GOT3 (cell line): ENCODE measurements around the gene LDB3.
A peak's percentile ranks its signal among the peaks of the same experiment; 100 is the strongest.

Experiments
- DNase-seq: peaks from one replicate; lab custom pipeline; 2025; ENCODE audit warnings: mixed read lengths; lab: John Stamatoyannopoulos, UW

LDB3 gene

GRCh38 chr10:86706401-86706841 is 38.1 kb downstream of the LDB3 start:
- no peak for DNase-seq

- DNase-seq, result no peak
Measured at GRCh38 chr10:86706977-86707376, 38.7 kb downstream of the LDB3 start.

DNA sequence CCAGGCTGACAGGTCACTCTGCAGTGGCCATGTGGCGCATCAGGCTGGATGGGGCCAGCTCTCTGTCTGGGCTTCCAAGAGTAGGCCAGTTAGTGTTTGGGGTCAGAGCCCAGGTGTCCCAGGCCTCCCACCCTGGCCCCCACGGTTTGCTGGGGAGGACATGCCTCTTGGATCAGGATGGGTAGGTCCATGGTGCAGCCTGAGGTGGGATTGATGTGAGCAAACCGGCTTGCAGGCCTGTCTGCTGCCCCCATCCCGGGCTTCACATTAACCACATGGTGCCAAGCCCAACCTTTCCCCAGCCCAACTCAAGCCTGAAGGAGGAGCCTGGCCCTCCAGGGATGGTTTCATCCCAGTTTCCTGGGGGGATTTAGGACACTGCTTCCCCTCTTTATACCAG is 39.2 kb downstream of the LDB3 start:
- no peak for DNase-seq

DNA sequence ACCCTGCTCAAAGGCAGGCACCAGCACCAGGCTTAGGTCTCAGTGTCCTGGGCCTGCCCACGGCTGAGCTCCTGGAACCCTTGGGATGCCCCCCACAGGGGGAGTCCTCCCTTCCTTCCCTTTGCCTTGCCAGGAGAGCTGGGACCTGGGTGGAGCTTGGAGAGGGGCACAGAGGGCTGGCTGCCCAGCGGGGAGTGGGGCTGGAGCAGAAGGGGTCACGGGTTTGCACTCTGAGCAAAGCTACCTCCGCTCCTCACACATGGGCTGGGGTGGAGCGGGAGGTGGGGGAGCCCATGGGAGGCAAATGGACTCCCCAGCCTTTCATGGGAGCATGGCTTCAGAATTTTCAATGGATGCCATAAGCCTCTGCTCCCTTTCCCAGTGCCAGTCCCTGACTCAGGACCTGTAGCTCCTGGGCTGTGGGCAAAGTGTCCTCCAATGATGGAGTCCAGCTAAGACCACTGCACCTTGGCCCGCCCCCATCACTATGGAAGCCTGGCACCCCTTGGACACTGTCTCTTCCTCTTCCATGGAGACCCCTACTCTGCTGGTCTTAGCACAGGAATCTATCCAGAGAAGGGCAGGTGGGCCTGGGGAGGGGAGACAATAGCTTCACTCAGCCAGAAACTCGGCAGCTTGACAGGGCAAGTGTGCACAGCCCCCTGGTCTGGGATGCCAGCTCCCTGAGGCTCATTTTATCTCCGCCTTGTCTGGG is 39.9 kb downstream of the LDB3 start:
- no peak for DNase-seq

DNA sequence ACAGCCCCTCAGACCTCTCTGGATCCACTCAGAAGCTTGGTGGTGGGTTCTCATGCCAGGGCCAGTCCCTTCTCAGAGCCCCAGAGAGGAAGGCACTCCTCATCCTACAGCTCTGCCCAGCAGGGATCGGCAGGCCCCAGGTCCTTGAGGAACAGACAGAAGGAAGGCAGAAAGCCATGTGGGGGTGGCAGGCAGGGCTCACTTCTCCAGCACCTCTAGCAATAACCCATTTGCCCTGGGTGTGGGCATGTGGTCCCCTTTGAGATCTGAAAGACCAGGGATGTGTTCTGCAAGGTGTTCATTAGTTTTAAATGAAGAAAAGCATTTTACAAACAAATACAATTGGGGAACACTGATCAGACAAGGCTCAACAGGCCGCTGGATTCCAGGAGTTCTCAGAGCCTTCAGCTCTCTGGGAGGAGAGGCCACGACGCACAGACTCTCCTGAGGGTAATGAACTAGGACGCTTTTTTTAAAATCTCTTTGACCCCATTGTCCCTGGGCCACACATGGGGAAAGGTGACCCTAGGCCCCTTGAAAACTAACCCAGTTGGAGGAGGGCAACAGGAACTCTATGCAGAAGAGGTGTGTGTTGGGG is 40.6 kb downstream of the LDB3 start:
- DNase-seq, result no peak

GRCh38 chr10:86709396-86710185 is 41.3 kb downstream of the LDB3 start:
- DNase-seq, result no peak

- DNase-seq, result peak; percentile 75
Measured at GRCh38 chr10:86710987-86711512, 42.7 kb downstream of the LDB3 start.

GRCh38 chr10:86711513-86712316 is 43.4 kb downstream of the LDB3 start:
- DNase-seq, result no peak

GRCh38 chr10:86712317-86712707 is 44.0 kb downstream of the LDB3 start:
- DNase-seq, result no peak

DNA sequence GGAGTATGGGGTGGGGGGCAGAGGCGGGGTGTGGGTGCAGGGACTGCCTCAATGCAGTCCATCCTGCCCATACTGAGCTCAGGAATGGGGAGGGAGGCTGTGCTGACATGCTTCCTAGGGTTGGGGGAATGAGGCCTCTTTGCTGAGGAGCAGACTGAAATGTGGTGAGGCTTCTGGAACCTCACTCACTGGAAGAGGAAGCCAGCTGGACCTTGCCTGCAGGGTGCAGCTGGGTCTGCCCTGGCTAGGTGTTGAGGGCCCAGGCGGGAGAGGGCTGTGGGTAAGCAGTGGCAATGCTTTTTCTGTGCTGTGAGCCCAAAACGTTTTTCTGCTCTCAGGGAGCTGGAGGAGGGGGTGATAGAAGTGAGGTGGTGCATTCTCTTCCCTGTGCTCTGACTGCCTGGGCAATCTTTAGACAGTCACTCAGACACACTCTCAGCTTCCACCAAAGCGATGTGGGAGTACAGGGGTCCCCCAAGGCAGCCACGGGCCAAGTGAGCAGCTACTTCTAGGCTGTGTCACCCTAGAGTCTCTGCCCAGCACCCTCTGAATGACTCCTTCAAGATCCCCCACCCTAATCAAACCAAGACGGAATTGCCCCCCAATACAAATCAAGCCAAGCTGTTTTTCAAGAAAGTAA is 47.0 kb downstream of the LDB3 start:
- no peak for DNase-seq

DNA sequence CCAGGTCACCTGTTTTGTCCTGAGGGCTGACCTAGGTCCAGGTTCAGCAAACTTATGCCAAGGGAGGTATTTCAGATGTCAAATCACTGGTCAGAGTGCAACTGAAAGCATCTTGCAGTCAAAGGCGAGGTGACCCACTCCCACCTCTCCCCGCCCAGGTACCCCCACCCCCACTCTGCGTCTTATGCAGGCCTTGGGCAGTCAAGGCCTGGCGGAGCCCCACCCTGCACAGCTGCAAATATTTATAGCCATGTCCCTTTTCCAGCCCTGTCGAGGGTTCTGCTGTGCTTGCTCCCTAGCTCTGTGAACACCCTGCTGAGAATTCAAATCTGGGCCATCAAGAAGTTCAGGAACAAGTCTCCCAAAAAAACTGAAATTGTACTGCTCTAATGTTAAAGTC is 47.5 kb downstream of the LDB3 start:
- DNase-seq, result no peak

DNA sequence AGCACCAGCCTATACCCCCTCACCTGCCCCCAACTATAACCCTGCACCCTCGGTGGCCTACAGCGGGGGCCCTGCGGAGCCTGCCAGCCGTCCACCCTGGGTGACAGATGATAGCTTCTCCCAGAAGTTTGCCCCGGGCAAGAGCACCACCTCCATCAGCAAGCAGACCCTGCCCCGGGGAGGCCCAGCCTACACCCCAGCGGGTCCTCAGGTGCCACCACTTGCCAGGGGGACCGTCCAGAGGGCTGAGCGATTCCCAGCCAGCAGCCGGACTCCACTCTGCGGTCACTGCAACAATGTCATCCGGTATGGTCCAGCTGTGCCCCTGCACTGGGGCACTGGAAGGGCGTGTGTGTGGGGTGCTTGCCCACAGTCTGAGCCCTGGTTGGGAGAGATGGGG is 48.2 kb downstream of the LDB3 start:
- DNase-seq, result no peak

- DNase-seq, result no peak
Measured at GRCh38 chr10:86718556-86718955, 50.2 kb downstream of the LDB3 start.

GRCh38 chr10:86721232-86721631 is 52.9 kb downstream of the LDB3 start:
- DNase-seq, result no peak

DNA sequence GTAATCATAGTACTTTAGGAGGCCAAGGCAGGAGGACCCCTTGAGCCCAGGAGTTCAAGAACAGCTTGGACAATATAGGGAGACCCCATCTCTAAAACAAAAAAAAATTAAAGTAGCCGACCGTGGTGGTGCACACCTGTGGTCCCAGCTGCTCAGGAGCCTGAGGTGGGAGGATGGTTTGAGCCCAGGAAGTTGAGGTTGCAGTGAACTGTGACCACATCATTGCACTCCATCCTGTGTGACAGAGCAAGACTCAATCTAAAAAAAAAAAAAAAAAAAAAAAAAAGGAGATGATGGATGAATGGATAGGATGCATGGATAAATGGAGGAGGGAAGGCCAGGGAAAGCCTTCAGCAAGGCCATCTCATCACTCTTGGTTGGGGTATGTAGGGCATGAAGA is 54.7 kb downstream of the LDB3 start:
- DNase-seq, result no peak

DNA sequence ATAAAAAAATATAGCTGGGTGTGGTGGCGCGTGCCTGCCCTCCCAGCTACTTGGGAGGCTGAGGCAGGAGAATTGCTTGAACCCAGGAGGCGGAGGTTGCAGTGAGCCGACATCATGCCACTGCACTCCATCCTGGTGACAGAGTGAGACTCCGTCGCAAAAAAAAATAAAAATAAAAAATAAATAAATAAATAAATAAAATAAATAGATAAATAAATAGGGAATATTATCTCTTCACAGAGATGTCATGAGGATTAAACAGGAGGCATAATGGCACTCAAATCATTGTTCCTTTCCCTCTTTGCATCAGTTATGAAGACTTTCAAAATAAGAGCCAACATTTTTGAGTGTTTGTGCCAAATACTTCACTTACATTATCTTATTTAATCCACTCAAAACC is 56.1 kb downstream of the LDB3 start:
- no peak for DNase-seq

GRCh38 chr10:86725980-86726676 is 57.8 kb downstream of the LDB3 start:
- DNase-seq, result no peak

DNA sequence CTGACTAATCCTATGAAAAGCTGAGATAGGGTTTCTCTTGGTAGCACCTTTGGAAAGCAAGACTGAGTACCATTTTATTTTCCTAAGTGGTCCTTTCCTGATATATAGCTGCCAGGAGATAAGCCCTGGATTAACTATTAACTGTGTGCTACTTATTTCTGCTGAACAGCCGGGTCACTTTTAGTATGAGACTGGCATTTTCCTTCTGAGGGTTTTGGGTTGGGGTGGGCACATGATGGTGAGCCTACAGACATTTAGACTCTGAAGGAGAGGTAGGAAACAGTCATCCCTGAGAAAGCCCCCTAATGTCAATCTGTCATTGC is 58.3 kb downstream of the LDB3 start:
- no peak for DNase-seq

DNA sequence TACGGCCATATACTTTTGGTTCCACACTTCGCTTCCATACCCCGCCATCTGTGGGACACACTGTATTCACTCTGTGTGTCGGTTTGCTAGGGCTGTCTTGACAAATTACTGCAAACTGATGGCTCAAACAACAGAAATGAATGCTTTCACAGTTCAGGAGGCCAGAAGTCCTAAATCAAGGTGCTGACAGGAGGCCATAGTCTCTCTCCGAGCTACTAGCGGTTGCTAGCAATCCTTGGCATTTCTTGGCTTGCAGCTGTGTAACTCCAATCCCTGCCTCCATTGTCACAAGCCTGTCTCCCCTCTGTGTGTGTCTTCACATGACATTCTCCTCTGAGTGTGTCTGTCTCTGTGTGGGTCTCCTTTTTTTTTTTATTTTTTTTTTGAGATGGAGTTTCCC is 59.2 kb downstream of the LDB3 start:
- DNase-seq, result no peak

DNA sequence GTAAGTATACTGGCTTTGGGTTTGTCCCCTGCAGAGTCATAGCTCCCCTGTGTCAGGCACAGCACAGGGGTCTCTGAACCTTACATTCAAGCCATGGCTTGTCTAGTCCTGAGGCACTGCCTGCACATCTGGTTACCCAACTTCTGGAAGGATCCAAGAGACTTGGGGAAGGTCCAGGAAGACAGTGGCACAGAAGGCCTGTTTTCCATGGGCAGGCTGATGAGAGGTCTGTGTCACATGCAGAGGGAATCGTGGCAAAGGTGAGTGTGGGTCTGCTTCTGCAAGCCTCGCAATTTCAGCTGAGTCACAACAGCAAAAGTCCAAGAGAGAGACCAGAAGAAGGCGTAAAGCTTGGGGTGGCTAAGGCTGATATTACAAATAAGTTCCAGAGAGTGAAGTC is 59.7 kb downstream of the LDB3 start:
- no peak for DNase-seq

DNA sequence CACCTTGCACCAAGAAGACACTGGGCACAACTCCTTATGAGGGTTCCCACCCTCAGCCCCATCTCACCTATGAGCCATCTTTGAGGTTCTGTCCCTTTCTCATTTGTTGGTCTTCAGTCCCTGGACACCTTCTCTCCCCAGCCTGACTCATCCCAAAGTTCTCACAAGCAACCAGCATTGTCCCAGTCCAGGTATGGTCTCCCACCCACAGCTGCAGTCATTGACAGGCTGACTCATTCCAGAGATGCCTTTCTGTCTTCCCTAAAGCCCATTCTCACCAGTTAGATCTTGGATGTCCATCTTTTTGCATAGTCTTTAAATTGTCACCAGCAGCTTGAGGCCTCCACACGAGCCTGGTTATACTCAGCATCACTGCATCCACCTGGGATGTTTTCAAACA is 61.4 kb downstream of the LDB3 start:
- DNase-seq, result no peak
